ENCODE results near the gene KIR3DL1. TPM values are rescaled to one million over a fixed set of nuclear protein-coding genes. Genes with fewer than 3 reads are reported as not detected.
"Not testable (repeated sequence)": the region's sequence is repeated elsewhere in the genome, so short reads cannot be mapped to it uniquely, and the experiment has no call there.

The KIR3DL1 gene
- total and polyA plus RNA-seq, 2 donors (not counting 1 experiment from before 2014, with no cell fraction given): not detected

DNA sequence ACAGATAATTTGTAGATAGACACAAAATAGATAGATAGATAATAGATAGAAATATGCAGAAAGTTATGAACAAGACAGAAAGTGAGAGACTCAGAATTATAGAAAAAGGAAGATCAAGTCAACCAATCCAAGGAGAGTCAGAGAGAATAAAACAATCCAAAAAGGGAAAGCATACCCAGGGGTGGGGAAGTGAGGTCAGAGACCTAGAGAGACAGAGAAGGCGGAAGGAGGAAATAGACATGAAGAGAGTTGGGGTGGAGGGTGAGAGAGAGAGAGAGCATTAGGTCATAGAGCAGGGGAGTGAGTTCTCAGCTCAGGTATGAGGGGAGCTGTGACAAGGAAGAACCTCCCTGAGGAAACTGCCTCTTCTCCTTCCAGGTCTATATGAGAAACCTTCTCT, 39.0 kb downstream of the KIR3DL1 start:
- H4K20me1 ChIP-seq (ENCODE audit: control insufficient read depth, insufficient read depth, low read length, poor library complexity, severe bottlenecking); H2AFZ ChIP-seq (ENCODE audit: insufficient read depth, low read depth, low read length, poor library complexity, severe bottlenecking); H3K4me3 Mint-ChIP-seq; POLR2A ChIA-PET; ATAC-seq (ENCODE audit: low read depth); H3K36me3 ChIP-seq (replicated peaks in 1 of 2; ENCODE audit: control extremely low read depth in 1 of 2, control insufficient read depth in 1 of 2, extremely low read depth in 1 of 2, insufficient read depth in 2 of 2, low read length in 1 of 2); H3K9ac ChIP-seq (ENCODE audit: low read length); DNase-seq; H3K4me1 ChIP-seq (ENCODE audit: control insufficient read depth in 2 of 2, insufficient read depth in 2 of 2, low read length in 2 of 2); H3K4me1 Mint-ChIP-seq; H3K27me3 ChIP-seq (replicated peaks in 1 of 4; ENCODE audit: control extremely low read depth in 1 of 4, control insufficient read depth in 3 of 4, insufficient read depth in 4 of 4, low read length in 3 of 4); H3K4me3 ChIP-seq (ENCODE audit: control extremely low read depth in 1 of 5, extremely low read depth in 1 of 5, insufficient read depth in 1 of 5, low read depth in 2 of 5, low read length in 4 of 5); H3K79me2 ChIP-seq (ENCODE audit: control insufficient read depth, insufficient read depth, low read length); H3K9me3 ChIP-seq (ENCODE audit: control extremely low read depth in 1 of 3, control insufficient read depth in 2 of 3, insufficient read depth in 1 of 3, low read length in 2 of 3); H3K9me3 Mint-ChIP-seq (ENCODE audit: insufficient read depth); intact Hi-C loops (cut with micrococcal nuclease); H3K4me2 ChIP-seq (replicated peaks; ENCODE audit: low read depth, low read length, poor library complexity, severe bottlenecking); H3K27ac ChIP-seq (ENCODE audit: low read length in 2 of 2); H3K27ac Mint-ChIP-seq; CTCF ChIA-PET: not testable (repeated sequence)
- H3K27me3 Mint-ChIP-seq: peaks cover 25% of the 10 kb centered on the region
- WGBS (ENCODE audit: insufficient coverage): 50% methylated on average over 1 of the region's 1 CpG

DNA sequence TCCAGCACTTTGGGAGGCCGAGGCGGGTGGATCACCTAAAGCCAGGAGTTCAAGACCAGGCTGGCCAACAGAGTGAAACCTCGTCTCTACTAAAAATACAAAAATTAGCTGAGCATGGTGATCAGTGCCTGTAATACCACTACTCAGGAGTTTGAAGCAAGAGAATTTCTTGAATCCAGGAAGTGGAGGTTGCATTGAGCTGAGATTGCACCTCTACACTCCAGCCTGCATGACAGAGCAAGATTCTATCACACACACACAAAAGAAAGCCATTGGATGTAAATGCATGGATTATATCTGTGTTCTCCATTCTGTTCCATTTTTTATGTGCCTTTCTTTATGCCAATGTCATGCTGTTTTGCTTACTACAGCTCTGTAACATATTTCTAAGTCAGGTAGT, 42.2 kb downstream of the KIR3DL1 start:
- H3K4me1 ChIP-seq (ENCODE audit: control insufficient read depth in 2 of 2, insufficient read depth in 2 of 2, low read length in 2 of 2); H3K4me2 ChIP-seq (replicated peaks; ENCODE audit: low read depth, low read length, poor library complexity, severe bottlenecking); H3K36me3 ChIP-seq (replicated peaks in 1 of 2; ENCODE audit: control extremely low read depth in 1 of 2, control insufficient read depth in 1 of 2, extremely low read depth in 1 of 2, insufficient read depth in 2 of 2, low read length in 1 of 2); H3K9me3 ChIP-seq (ENCODE audit: control extremely low read depth in 1 of 3, control insufficient read depth in 2 of 3, insufficient read depth in 1 of 3, low read length in 2 of 3); H3K27ac Mint-ChIP-seq; H3K9ac ChIP-seq (ENCODE audit: low read length); H3K4me3 ChIP-seq (ENCODE audit: control extremely low read depth in 1 of 5, extremely low read depth in 1 of 5, insufficient read depth in 1 of 5, low read depth in 2 of 5, low read length in 4 of 5); intact Hi-C loops (cut with micrococcal nuclease); H2AFZ ChIP-seq (ENCODE audit: insufficient read depth, low read depth, low read length, poor library complexity, severe bottlenecking); H4K20me1 ChIP-seq (ENCODE audit: control insufficient read depth, insufficient read depth, low read length, poor library complexity, severe bottlenecking); H3K4me1 Mint-ChIP-seq; POLR2A ChIA-PET; CTCF ChIA-PET; H3K9me3 Mint-ChIP-seq (ENCODE audit: insufficient read depth); H3K27ac ChIP-seq (ENCODE audit: low read length in 2 of 2); H3K79me2 ChIP-seq (ENCODE audit: control insufficient read depth, insufficient read depth, low read length); H3K27me3 ChIP-seq (replicated peaks in 1 of 4; ENCODE audit: control extremely low read depth in 1 of 4, control insufficient read depth in 3 of 4, insufficient read depth in 4 of 4, low read length in 3 of 4); DNase-seq; H3K4me3 Mint-ChIP-seq; ATAC-seq (ENCODE audit: low read depth): not testable (repeated sequence)
- H3K27me3 Mint-ChIP-seq: peaks cover 23% of the 10 kb centered on the region
- WGBS (ENCODE audit: insufficient coverage): no CpG with 5 or more reads among the region's 3 CpGs

DNA sequence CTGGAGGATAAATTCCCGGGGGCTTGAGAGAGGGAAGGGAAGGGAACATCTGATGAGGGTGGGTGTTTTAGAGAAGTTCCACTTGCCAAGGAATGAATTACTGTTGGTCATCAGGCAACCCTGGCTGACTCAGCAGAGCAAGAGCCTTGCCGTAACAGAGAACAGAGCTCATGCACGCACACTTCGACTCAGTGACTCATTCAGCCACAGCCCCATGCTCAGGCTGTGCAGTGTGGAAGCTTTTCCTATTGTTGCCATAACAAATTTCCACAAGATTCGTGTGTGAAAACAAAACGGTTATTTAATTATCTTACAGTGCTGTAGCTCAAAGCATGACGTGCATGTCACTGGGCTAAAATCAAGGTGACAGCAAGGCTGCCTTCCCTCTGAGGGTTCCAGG, 43.2 kb downstream of the KIR3DL1 start:
- H3K36me3 ChIP-seq (replicated peaks in 1 of 2; ENCODE audit: control extremely low read depth in 1 of 2, control insufficient read depth in 1 of 2, extremely low read depth in 1 of 2, insufficient read depth in 2 of 2, low read length in 1 of 2); CTCF ChIA-PET; DNase-seq; H3K27ac ChIP-seq (ENCODE audit: low read length in 2 of 2); H3K4me1 ChIP-seq (ENCODE audit: control insufficient read depth in 2 of 2, insufficient read depth in 2 of 2, low read length in 2 of 2); ATAC-seq (ENCODE audit: low read depth); H2AFZ ChIP-seq (ENCODE audit: insufficient read depth, low read depth, low read length, poor library complexity, severe bottlenecking); H4K20me1 ChIP-seq (ENCODE audit: control insufficient read depth, insufficient read depth, low read length, poor library complexity, severe bottlenecking); POLR2A ChIA-PET; H3K4me3 Mint-ChIP-seq; H3K9me3 Mint-ChIP-seq (ENCODE audit: insufficient read depth); intact Hi-C loops (cut with micrococcal nuclease); H3K4me1 Mint-ChIP-seq; H3K79me2 ChIP-seq (ENCODE audit: control insufficient read depth, insufficient read depth, low read length); H3K9ac ChIP-seq (ENCODE audit: low read length); H3K4me2 ChIP-seq (replicated peaks; ENCODE audit: low read depth, low read length, poor library complexity, severe bottlenecking); H3K27me3 ChIP-seq (replicated peaks in 1 of 4; ENCODE audit: control extremely low read depth in 1 of 4, control insufficient read depth in 3 of 4, insufficient read depth in 4 of 4, low read length in 3 of 4); H3K4me3 ChIP-seq (ENCODE audit: control extremely low read depth in 1 of 5, extremely low read depth in 1 of 5, insufficient read depth in 1 of 5, low read depth in 2 of 5, low read length in 4 of 5); H3K9me3 ChIP-seq (ENCODE audit: control extremely low read depth in 1 of 3, control insufficient read depth in 2 of 3, insufficient read depth in 1 of 3, low read length in 2 of 3); H3K27ac Mint-ChIP-seq: not testable (repeated sequence)
- H3K27me3 Mint-ChIP-seq: peaks cover 22% of the 10 kb centered on the region
- WGBS (ENCODE audit: insufficient coverage): 88% methylated on average over 3 of the region's 7 CpGs

DNA sequence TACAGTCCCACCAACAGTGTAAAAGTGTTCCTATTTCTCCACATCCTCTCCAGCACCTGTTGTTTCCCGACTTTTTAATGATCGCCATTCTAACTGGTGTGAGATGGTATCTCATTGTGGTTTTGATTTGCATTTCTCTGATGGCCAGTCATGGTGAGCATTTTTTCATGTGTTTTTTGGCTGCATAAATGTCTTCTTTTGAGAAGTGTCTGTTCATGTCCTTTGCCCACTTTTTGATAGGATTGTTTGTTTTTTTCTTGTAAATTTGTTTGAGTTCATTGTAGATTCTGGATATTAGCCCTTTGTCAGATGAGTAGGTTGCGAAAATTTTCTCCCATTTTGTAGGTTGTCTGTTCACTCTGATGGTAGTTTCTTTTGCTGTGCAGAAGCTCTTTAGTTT, 47.2 kb downstream of the KIR3DL1 start:
- H3K9ac ChIP-seq (ENCODE audit: low read length); ATAC-seq (ENCODE audit: low read depth); H3K4me3 Mint-ChIP-seq; H2AFZ ChIP-seq (ENCODE audit: insufficient read depth, low read depth, low read length, poor library complexity, severe bottlenecking); H3K4me3 ChIP-seq (ENCODE audit: control extremely low read depth in 1 of 5, extremely low read depth in 1 of 5, insufficient read depth in 1 of 5, low read depth in 2 of 5, low read length in 4 of 5); H4K20me1 ChIP-seq (ENCODE audit: control insufficient read depth, insufficient read depth, low read length, poor library complexity, severe bottlenecking); H3K4me2 ChIP-seq (replicated peaks; ENCODE audit: low read depth, low read length, poor library complexity, severe bottlenecking); H3K36me3 ChIP-seq (replicated peaks in 1 of 2; ENCODE audit: control extremely low read depth in 1 of 2, control insufficient read depth in 1 of 2, extremely low read depth in 1 of 2, insufficient read depth in 2 of 2, low read length in 1 of 2); H3K27ac Mint-ChIP-seq; H3K27me3 ChIP-seq (replicated peaks in 1 of 4; ENCODE audit: control extremely low read depth in 1 of 4, control insufficient read depth in 3 of 4, insufficient read depth in 4 of 4, low read length in 3 of 4); H3K4me1 Mint-ChIP-seq; DNase-seq; POLR2A ChIA-PET; H3K79me2 ChIP-seq (ENCODE audit: control insufficient read depth, insufficient read depth, low read length); H3K4me1 ChIP-seq (ENCODE audit: control insufficient read depth in 2 of 2, insufficient read depth in 2 of 2, low read length in 2 of 2); H3K9me3 ChIP-seq (ENCODE audit: control extremely low read depth in 1 of 3, control insufficient read depth in 2 of 3, insufficient read depth in 1 of 3, low read length in 2 of 3); intact Hi-C loops (cut with micrococcal nuclease); CTCF ChIA-PET; H3K27ac ChIP-seq (ENCODE audit: low read length in 2 of 2); H3K9me3 Mint-ChIP-seq (ENCODE audit: insufficient read depth): not testable (repeated sequence)
- no CpG with 5 or more reads among the region's 3 CpGs for WGBS (ENCODE audit: insufficient coverage)
- peaks cover 21% of the 10 kb centered on the region for H3K27me3 Mint-ChIP-seq
